ENCODE measurements around the gene YPEL2.

GRCh38 chr17:59366040-59366757, 34.7 kb downstream of the YPEL2 start:
- no peak for TF ChIP-seq CTCF (IDR thresholded peaks at IDR 0.05)
- TF ChIP-seq POLR2A (IDR thresholded peaks at IDR 0.05): no peak
